ENCODE results near the gene SUPT4H1.

Gene SUPT4H1

DNA sequence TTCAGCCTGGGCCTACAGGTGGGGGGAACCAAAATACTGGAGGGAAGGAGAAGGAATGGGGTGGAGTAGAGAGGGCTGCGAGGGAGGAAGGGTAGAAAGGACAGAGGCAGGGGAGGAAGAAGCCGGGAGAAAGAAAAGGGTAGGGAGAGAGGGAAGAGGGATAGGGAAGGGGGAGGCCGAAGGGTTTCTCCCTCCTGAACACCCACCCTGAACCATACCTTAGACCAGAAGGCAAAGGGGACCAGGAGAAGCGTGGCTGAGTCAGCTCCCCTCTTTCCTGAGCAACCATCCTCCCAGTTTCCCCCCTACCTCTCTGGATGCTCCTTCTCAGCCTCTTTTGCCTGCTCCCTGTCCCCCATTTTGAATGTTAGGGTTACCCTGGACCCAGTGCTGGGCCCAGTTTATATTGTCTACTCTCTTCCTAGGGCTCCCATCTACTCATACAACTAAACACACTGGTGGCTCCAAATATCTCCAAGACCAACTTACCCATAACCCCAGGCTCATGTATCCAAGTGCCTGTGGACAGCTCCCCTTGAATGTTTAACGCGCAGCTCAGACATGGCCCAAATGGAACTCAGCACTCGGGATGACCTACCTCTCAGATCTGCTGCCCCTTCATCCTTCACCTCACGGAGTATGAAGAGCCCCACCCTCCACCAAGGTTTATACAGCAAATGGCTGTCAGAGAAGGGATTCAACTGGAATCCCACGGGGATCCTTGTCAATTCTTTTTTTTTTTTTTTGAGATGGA lies 31.3 kb downstream of the SUPT4H1 start:
- DNase-seq (ENCODE audit: low read depth), result no peak

DNA sequence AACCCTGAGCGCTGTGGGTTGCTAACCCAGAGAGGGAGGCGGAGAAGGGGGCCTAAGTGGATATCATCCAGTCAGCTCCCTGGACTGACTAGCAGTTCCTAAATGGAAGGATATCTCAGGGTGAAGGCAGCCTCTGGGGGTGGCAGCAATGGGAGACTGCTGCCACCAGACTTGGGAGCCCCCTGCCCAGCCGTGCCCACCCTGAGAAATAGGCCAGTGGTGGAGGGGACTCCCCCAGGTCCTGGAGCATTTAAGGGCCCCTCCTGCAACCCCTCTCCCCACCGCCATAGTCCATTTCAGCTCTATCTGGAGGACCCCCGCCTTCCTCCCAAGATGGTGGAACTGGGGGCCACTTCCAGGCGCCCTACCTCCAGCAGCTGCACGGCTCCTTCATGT lies 31.8 kb downstream of the SUPT4H1 start:
- TF ChIP-seq, protein P1, sequence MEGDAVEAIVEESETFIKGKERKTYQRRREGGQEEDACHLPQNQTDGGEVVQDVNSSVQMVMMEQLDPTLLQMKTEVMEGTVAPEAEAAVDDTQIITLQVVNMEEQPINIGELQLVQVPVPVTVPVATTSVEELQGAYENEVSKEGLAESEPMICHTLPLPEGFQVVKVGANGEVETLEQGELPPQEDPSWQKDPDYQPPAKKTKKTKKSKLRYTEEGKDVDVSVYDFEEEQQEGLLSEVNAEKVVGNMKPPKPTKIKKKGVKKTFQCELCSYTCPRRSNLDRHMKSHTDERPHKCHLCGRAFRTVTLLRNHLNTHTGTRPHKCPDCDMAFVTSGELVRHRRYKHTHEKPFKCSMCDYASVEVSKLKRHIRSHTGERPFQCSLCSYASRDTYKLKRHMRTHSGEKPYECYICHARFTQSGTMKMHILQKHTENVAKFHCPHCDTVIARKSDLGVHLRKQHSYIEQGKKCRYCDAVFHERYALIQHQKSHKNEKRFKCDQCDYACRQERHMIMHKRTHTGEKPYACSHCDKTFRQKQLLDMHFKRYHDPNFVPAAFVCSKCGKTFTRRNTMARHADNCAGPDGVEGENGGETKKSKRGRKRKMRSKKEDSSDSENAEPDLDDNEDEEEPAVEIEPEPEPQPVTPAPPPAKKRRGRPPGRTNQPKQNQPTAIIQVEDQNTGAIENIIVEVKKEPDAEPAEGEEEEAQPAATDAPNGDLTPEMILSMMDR (IDR thresholded peaks at IDR 0.05; ENCODE audit: low read length, missing control alignments), result no peak
- no peak overlapping the region for H3K4me3 ChIP-seq (replicated peaks; ENCODE audit: low read depth, low read length)
- no peak for DNase-seq (ENCODE audit: low read depth)

More for the DNA sequence above, 31.3 kb downstream of the SUPT4H1 start:
- no peak overlapping the region for H3K4me3 ChIP-seq (replicated peaks; ENCODE audit: low read depth, low read length)
- TF ChIP-seq, protein P1 (IDR thresholded peaks at IDR 0.05; ENCODE audit: low read length, missing control alignments), result no peak

DNA sequence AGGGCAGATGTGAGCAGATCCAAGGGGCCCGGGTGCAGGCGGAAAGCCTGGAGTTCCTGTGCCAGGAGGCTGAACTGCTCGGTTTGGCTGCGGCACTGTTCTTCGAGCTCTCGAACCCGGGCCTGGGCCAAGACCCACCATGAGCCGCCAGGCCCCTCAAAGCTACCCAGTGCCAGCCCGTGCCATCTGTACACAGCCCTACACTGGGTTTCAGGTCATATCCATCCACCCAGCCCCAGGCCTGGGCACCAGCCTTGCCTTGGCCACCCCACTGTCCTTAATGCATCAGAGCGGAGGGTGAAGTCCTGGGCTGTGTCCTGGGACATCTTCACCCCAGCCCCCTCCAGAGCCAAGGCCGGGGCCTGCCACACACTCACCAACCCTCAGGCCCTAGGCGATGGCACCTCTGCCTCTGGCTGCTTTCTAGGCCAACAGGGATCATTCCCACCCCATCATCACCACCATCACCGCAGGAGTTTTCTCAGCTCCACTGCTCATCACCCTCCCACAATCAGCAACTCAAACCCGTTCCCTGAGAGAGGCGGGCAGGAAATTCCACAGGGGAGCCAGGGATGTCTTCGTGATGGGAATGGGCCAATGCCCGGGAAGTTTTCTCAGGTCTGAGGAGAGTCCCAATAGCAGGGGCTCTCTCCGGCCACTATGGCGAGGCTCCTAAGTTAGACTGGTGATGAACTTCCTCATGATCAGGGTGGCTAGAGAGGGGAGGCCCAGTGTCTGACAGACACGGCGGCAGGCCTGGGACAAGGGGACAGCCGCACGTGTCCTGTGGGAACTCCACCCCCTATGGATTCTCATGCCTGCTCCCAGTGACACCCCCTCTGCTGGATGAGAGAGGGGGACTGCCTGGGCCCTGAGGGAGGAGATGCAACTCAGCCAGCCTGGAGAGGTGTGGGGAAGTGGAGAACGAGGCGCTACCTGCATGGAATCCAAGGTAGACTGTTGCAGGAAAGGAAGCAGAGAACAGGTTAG lies 32.5 kb downstream of the SUPT4H1 start:
- H3K4me3 ChIP-seq (replicated peaks; ENCODE audit: low read depth, low read length), result no peak overlapping the region
- TF ChIP-seq, protein P1 (IDR thresholded peaks at IDR 0.05; ENCODE audit: low read length, missing control alignments), result no peak
- DNase-seq (ENCODE audit: low read depth), result no peak

DNA sequence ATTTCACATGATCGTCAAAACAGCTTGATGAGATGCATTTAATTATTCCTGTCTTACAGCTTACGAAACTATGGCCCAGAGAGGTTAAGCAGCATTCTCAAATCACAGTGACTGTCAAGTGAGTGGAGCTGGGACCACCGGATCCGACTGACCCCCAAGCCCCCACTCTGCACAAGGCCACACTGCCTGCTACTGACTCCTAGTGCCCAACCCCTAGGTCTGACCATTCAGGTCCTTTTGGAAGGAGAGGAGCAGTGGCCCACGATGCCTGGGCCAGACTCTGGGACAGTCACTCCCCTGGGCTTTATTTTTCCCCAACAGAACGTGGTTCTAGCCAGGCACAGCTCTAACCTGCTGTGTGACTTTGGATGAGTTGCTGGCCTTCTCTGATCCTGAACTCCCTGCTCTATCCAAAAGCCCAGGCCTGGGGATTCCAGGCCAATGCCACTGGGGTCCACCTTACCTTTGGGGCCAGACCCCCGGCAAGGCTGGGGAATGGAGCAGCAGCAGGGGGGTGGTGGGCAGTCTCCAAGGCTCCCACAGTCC lies 33.3 kb downstream of the SUPT4H1 start:
- no peak for DNase-seq (ENCODE audit: low read depth)
- TF ChIP-seq, protein P1 (IDR thresholded peaks at IDR 0.05; ENCODE audit: low read length, missing control alignments), result no peak
- no peak overlapping the region for H3K4me3 ChIP-seq (replicated peaks; ENCODE audit: low read depth, low read length)

DNA sequence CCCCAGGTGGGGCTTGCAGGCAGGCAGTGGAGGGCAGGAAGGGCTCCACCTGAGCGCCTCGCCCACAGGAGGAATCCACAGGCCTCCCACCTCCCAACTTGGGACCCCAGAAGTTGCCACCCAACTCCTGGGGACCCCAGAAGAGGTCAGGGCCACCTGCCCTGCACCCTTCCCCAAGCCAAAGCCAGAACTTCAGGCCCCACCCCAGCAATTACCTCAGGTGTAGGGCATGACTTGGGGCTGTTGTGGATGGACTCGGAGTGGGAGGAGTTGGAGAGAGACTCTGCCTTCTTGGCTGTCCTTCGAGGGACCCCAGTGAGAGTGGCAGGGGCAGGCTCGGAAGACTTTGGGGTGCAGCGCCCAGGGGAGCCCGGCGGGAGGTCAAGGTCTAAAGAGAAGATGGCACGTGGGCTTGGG lies 33.9 kb downstream of the SUPT4H1 start:
- no peak overlapping the region for H3K4me3 ChIP-seq (replicated peaks; ENCODE audit: low read depth, low read length)
- TF ChIP-seq, protein P1 (IDR thresholded peaks at IDR 0.05; ENCODE audit: low read length, missing control alignments), result no peak
- no peak for DNase-seq (ENCODE audit: low read depth)

DNA sequence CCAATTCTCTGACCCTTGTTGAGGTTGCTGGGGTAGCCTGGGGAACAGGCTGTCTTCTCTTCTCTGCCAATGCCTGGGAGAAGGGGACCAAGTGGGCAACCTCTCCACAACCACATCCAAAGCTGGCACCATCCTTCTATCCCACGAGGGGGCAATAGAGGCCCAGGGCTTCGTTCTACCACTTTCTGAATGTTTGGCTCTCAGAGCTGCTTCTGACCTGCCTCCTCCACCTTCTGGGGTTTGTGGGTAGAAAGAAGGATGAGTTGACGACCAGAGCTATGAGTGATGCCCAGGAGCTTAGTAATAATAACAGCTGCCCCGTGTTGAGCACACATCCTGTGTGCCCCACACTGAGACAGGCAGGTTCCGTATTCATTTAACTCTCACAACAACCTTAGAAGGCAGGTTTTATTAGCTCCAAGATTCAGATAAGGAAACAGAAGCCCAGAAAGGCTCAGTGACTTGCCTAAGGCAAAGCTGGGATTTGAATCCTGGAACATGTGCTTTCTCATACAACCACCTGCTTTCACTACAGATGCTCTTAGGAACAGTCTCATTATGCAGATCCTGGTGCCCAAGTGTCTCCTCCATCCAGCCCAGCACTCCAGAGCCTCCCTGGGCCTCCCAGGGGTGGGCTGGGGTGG lies 34.5 kb downstream of the SUPT4H1 start:
- TF ChIP-seq, protein P1 (IDR thresholded peaks at IDR 0.05; ENCODE audit: low read length, missing control alignments), result peak; percentile 80
- peak; percentile 61 for DNase-seq (ENCODE audit: low read depth)
- H3K4me3 ChIP-seq (replicated peaks; ENCODE audit: low read depth, low read length), result no peak overlapping the region
